Measurements from ENCODE around the gene TMEM59.
A peak's percentile ranks its signal among the peaks of the same experiment; 100 is the strongest.
"Not testable (repeated sequence)": the region's sequence is repeated elsewhere in the genome, so short reads cannot be mapped to it uniquely, and the experiment has no call there.

Gene TMEM59

GRCh38 chr1:54024358-54024757 is 28.6 kb downstream of the TMEM59 start:
- H3K4me1 ChIP-seq (ENCODE audit: control insufficient read depth, low read depth, low read length) = peaks cover 3% of the 10 kb centered on the region
- H3K36me3 ChIP-seq (ENCODE audit: control insufficient read depth, insufficient read depth, low read length) = no peaks in the 10 kb centered on the region
- no peak overlapping the region for H2BK15ac ChIP-seq (replicated peaks; ENCODE audit: low read depth)
- H3K27ac ChIP-seq (ENCODE audit: low read depth, low read length) = no peak overlapping the region
- H4K8ac ChIP-seq (ENCODE audit: low read depth, low read length) = no peak overlapping the region
- H3K79me1 ChIP-seq (ENCODE audit: low read length) = no peaks in the 10 kb centered on the region
- H3K56ac ChIP-seq (ENCODE audit: low read length) = no peak overlapping the region
- no peaks in the 10 kb centered on the region for H3K79me2 ChIP-seq (ENCODE audit: control insufficient read depth, insufficient read depth, low read length)
- H3K27me3 ChIP-seq (ENCODE audit: insufficient read depth, low read length, poor library complexity) = no peaks in the 10 kb centered on the region
- no peak overlapping the region for H2BK5ac ChIP-seq (ENCODE audit: low read length)
- WGBS (ENCODE audit: extremely low coverage, insufficient coverage, low lambda C conversion rate) = no CpG with 5 or more reads among the region's 2 CpGs
- H3K18ac ChIP-seq (ENCODE audit: low read length) = no peak overlapping the region
- H3K4ac ChIP-seq (ENCODE audit: low read depth, low read length) = no peak overlapping the region
- H4K5ac ChIP-seq (ENCODE audit: low read length) = no peak overlapping the region
- no peak for DNase-seq
- H3K23ac ChIP-seq (ENCODE audit: low read length) = no peak overlapping the region
- H2BK120ac ChIP-seq (ENCODE audit: low read depth, low read length) = no peak overlapping the region
- H3K4me2 ChIP-seq (ENCODE audit: low read length) = no peak overlapping the region
- no peak overlapping the region for H2AK5ac ChIP-seq (ENCODE audit: low read length)
- H3K9ac ChIP-seq (ENCODE audit: low read length) = no peak overlapping the region
- no peak overlapping the region for H3K4me3 ChIP-seq (ENCODE audit: low read length)

GRCh38 chr1:54019562-54020176 is 33.3 kb downstream of the TMEM59 start:
- not testable (repeated sequence) for H3K23ac ChIP-seq (ENCODE audit: low read length); H2AK5ac ChIP-seq (ENCODE audit: low read length); DNase-seq; H3K4ac ChIP-seq (ENCODE audit: low read depth, low read length); H3K27ac ChIP-seq (ENCODE audit: low read depth, low read length); H4K5ac ChIP-seq (ENCODE audit: low read length); H3K18ac ChIP-seq (ENCODE audit: low read length); H3K4me3 ChIP-seq (ENCODE audit: low read length); H3K4me2 ChIP-seq (ENCODE audit: low read length); H3K79me1 ChIP-seq (ENCODE audit: low read length); H2BK15ac ChIP-seq (replicated peaks; ENCODE audit: low read depth); H3K36me3 ChIP-seq (ENCODE audit: control insufficient read depth, insufficient read depth, low read length); H3K27me3 ChIP-seq (ENCODE audit: insufficient read depth, low read length, poor library complexity); H3K56ac ChIP-seq (ENCODE audit: low read length); H3K79me2 ChIP-seq (ENCODE audit: control insufficient read depth, insufficient read depth, low read length); H3K9ac ChIP-seq (ENCODE audit: low read length); H4K8ac ChIP-seq (ENCODE audit: low read depth, low read length); H2BK5ac ChIP-seq (ENCODE audit: low read length); H2BK120ac ChIP-seq (ENCODE audit: low read depth, low read length); H3K4me1 ChIP-seq (ENCODE audit: control insufficient read depth, low read depth, low read length)
- no CpG with 5 or more reads among the region's 10 CpGs for WGBS (ENCODE audit: extremely low coverage, insufficient coverage, low lambda C conversion rate)

GRCh38 chr1:54018635-54019034 is 34.4 kb downstream of the TMEM59 start:
- no peak overlapping the region for H3K56ac ChIP-seq (ENCODE audit: low read length)
- no peak overlapping the region for H2BK5ac ChIP-seq (ENCODE audit: low read length)
- no peak overlapping the region for H3K18ac ChIP-seq (ENCODE audit: low read length)
- H3K27ac ChIP-seq (ENCODE audit: low read depth, low read length) = no peak overlapping the region
- no peak overlapping the region for H3K4ac ChIP-seq (ENCODE audit: low read depth, low read length)
- no peak for DNase-seq
- H3K79me1 ChIP-seq (ENCODE audit: low read length) = no peaks in the 10 kb centered on the region
- no peak overlapping the region for H2AK5ac ChIP-seq (ENCODE audit: low read length)
- no peak overlapping the region for H4K8ac ChIP-seq (ENCODE audit: low read depth, low read length)
- H3K27me3 ChIP-seq (ENCODE audit: insufficient read depth, low read length, poor library complexity) = no peaks in the 10 kb centered on the region
- H3K79me2 ChIP-seq (ENCODE audit: control insufficient read depth, insufficient read depth, low read length) = no peaks in the 10 kb centered on the region
- H3K36me3 ChIP-seq (ENCODE audit: control insufficient read depth, insufficient read depth, low read length) = no peaks in the 10 kb centered on the region
- no peak overlapping the region for H3K4me2 ChIP-seq (ENCODE audit: low read length)
- no CpG with 5 or more reads among the region's 5 CpGs for WGBS (ENCODE audit: extremely low coverage, insufficient coverage, low lambda C conversion rate)
- H2BK120ac ChIP-seq (ENCODE audit: low read depth, low read length) = no peak overlapping the region
- H2BK15ac ChIP-seq (replicated peaks; ENCODE audit: low read depth) = no peak overlapping the region
- H4K5ac ChIP-seq (ENCODE audit: low read length) = no peak overlapping the region
- no peak overlapping the region for H3K23ac ChIP-seq (ENCODE audit: low read length)
- peaks cover 2% of the 10 kb centered on the region for H3K4me1 ChIP-seq (ENCODE audit: control insufficient read depth, low read depth, low read length)
- no peak overlapping the region for H3K9ac ChIP-seq (ENCODE audit: low read length)
- H3K4me3 ChIP-seq (ENCODE audit: low read length) = no peak overlapping the region

- Histone ChIP-seq H3K4me1 (ENCODE audit: control insufficient read depth, low read depth, low read length) (peaks cover 2% of the 10 kb centered on the region), H2BK120ac (ENCODE audit: low read depth, low read length) (no peak within 1 kb of the TSS), H4K8ac (ENCODE audit: low read depth, low read length) (no peak within 1 kb of the TSS), H3K27ac (ENCODE audit: low read depth, low read length) (no peak within 1 kb of the TSS), H3K36me3 (ENCODE audit: control insufficient read depth, insufficient read depth, low read length) (no peaks in the 10 kb centered on the region), H3K4ac (ENCODE audit: low read depth, low read length) (no peak within 1 kb of the TSS), H3K56ac (ENCODE audit: low read length) (no peak within 1 kb of the TSS), H2BK15ac (replicated peaks; ENCODE audit: low read depth) (no peak within 1 kb of the TSS), H3K18ac (ENCODE audit: low read length) (no peak within 1 kb of the TSS), H3K4me2 (ENCODE audit: low read length) (no peak within 1 kb of the TSS), H3K27me3 (ENCODE audit: insufficient read depth, low read length, poor library complexity) (no peaks in the 10 kb centered on the region), H2BK5ac (ENCODE audit: low read length) (no peak within 1 kb of the TSS), H2AK5ac (ENCODE audit: low read length) (no peak within 1 kb of the TSS), H4K5ac (ENCODE audit: low read length) (no peak within 1 kb of the TSS), H3K9ac (ENCODE audit: low read length) (no peak within 1 kb of the TSS), H3K23ac (ENCODE audit: low read length) (no peak within 1 kb of the TSS), H3K79me1 (ENCODE audit: low read length) (no peaks in the 10 kb centered on the region), H3K79me2 (ENCODE audit: control insufficient read depth, insufficient read depth, low read length) (no peaks in the 10 kb centered on the region), H3K4me3 (ENCODE audit: low read length) (no peak within 1 kb of the TSS)
- WGBS (ENCODE audit: extremely low coverage, insufficient coverage, low lambda C conversion rate) = no CpG with 5 or more reads among the region's 6 CpGs
- DNase-seq = no peak
Observed at GRCh38 chr1:54017979-54018378, 35.0 kb downstream of the TMEM59 start, which contains the start of gene LDLRAD1. Gene LDLRAD1 (minus strand): TSS chr1:54018186. CDS start chr1:54018112, 74 bp downstream.

- Histone ChIP-seq H3K18ac (ENCODE audit: low read length) (no peak overlapping the region), H3K4me1 (ENCODE audit: control insufficient read depth, low read depth, low read length) (peaks cover 2% of the 10 kb centered on the region), H2BK120ac (ENCODE audit: low read depth, low read length) (no peak overlapping the region), H3K79me2 (ENCODE audit: control insufficient read depth, insufficient read depth, low read length) (no peaks in the 10 kb centered on the region), H2BK5ac (ENCODE audit: low read length) (no peak overlapping the region), H3K4me2 (ENCODE audit: low read length) (no peak overlapping the region), H3K36me3 (ENCODE audit: control insufficient read depth, insufficient read depth, low read length) (no peaks in the 10 kb centered on the region), H2BK15ac (replicated peaks; ENCODE audit: low read depth) (no peak overlapping the region), H4K5ac (ENCODE audit: low read length) (no peak overlapping the region), H3K4me3 (ENCODE audit: low read length) (no peak overlapping the region), H3K23ac (ENCODE audit: low read length) (no peak overlapping the region), H2AK5ac (ENCODE audit: low read length) (no peak overlapping the region), H3K27me3 (ENCODE audit: insufficient read depth, low read length, poor library complexity) (no peaks in the 10 kb centered on the region), H4K8ac (ENCODE audit: low read depth, low read length) (no peak overlapping the region), H3K9ac (ENCODE audit: low read length) (no peak overlapping the region), H3K4ac (ENCODE audit: low read depth, low read length) (no peak overlapping the region), H3K27ac (ENCODE audit: low read depth, low read length) (no peak overlapping the region), H3K79me1 (ENCODE audit: low read length) (no peaks in the 10 kb centered on the region), H3K56ac (ENCODE audit: low read length) (no peak overlapping the region)
- DNase-seq = peak; percentile 87
- WGBS (ENCODE audit: extremely low coverage, insufficient coverage, low lambda C conversion rate) = no CpG with 5 or more reads among the region's 8 CpGs
Observed at GRCh38 chr1:54016343-54017282, 36.4 kb downstream of the TMEM59 start.

All from mesendoderm (in vitro differentiated cells).